Cerebellar cortex (tissue), 1 donor: ENCODE results near the gene ELFN1.

Experiments used
- DNase-seq: peaks from one replicate; pipeline ENCODE4 v3.0.0-alpha.2; 2015; ENCODE audit warnings: low spot score

Gene ELFN1

DNA sequence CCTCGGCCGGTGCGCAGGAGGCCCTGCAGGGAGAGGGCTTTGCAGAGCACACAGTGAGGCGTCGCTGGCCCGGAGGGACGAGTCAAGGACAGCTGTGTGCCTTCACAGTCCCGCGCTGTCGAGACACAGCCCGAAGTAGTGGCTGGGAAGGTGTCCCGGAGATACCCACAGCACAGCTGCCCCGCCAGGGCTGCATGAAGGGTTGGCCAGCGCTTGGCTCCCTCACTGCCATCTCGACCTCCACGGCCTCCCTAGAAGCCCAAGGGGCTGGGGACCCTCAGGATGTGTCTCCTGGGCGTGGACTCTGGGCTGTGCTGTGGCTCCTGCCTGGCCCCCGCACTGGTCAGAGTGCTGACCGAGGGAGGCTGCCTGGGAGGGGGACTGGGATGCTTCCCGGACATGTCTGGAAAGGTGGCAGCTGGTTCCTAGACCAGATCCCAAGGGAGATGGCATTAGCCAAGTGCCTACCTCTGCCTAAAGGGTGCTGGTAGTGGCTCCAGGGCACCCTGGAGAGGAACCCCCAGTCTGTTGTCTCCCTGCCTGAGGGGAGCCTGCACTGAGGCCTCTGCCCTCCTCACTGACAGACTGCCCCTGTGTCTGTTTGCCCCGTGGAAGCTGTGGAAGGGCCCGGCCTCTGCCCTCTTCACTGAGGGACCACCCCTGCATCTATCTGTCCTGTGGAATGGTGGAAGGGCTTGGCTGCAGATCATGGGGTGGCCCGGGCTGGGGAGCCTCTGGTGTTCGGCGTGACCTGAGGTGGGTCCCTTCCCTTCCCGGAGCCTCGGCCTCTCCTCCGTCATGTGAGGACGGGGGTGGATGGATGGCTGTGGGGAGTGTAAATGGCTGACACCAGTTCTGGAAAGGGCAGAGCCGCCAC, 5.8 kb downstream of the ELFN1 start:
- no peak for DNase-seq

DNA sequence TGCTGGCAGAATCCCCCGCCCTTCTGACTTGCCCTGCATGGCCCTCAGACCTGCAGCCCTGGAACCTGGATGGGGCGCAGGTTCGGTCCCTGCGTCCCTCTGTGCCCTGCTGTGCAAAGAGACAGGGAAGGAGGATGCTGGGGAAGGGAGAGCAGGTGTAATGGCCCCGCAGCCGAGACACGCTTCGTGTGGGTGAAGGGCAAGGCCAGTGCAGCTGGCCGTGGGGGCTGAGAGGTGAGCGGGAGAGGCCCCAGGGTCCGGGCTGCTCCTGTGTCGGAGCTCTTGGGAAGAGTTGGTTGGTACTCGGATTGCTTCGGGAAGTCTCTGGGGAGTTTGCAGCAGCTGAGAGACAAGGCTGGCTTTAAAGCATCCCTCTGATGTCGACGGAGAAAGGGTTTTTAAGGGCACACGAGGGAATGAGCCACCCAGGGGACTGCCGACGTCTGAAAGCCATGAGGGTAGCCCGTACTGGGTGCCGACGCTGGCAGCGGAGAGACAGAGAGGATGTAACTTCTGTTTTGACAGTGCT, 6.5 kb downstream of the ELFN1 start:
- no peak for DNase-seq

DNA sequence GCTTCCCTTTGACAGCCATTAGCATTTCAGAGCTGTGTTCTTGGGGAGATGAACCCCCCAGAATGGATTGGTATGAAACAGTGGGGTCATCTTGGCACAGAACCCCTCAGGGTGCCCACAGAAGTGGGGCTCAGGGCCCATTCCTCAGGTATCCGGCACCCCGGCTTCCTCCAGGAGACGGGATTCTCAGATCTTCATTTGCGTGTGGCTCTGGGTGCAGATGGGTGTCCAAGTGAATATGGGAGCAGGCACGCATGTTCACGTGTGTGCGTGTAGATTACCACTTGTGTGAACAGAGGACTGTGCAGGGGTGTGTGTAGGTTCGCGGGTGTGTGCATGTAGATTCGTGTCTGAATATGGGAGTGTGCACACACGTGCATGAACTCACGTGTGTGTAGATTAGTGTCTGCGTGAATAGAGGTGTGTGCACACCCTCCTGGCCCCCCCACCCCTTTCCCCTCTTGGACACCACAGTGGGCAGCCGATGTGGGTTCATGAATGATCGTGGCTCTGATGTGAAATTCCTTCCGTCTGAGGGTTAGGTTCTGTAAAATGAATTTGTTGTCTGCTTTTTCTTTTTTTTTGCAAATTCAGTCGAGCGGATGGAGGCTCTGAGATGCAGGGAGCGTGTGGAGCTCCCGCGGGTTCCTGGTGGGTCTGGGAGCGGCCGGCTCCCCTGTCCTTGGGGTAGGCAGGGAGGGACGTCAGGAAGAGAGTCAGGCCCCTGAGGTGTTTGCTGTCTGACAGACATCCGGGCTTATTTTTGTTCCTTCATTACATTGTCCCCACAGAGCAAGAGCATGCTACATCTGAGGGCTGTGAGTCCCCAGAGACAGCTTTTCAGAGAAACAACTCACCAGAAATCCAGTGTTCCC, 7.4 kb downstream of the ELFN1 start:
- DNase-seq, result no peak

DNA sequence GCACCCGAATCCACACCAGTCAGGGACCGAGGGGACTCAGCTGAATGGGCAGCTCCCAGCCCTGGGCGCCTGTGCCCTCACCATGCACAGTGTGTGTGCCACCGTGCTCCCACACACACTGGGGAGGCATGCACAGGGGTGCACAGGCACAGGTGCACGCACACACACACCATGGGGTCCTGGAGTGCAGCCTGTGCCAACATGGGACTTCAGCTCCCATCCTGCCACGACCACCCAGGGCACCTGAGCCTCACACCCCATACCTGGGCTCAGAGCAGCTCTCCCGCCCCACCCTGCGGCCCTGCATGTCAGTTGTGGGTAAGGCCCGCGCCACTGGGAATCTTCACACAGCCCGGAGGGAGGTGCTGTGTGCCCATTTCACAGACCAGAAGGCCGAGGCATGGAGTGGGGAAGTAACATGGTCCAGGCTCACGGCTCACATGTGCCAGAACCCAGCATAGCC, 8.0 kb downstream of the ELFN1 start:
- no peak for DNase-seq

DNA sequence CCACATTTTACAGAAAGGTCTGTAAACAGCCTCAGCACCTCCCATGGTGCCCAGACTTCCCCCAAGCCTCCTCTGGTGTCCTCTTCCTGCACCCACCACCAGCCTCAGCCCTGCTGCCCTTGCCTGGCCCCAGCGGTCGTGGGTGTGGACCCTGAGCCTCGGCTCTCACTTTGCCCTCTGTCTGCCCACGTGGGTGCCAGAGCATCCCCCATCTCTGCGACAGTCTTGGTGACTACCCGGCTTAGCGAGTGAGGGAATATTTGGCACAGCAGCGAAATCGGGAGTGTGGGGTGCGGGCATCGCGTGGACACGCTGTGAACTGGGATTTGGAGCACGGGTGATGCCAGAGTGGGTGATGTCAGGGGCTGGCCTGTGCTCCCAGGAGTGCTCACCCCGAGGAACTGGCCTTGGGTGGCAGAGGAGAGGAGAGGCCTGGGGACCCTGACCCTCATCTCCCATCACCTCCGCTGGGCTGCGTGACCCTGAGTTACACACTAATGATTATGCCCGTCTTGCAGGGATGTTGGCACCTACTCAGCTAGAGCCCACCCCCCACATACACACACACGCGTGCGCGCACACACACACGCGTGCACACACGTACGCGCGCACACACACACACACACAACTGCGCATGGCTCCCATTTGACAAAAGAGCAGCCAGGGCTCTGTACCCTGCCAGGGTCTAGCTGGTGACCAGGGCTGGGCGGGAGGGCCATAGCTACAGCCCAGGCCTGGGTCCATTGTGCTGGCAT, 8.7 kb downstream of the ELFN1 start:
- DNase-seq, result no peak

DNA sequence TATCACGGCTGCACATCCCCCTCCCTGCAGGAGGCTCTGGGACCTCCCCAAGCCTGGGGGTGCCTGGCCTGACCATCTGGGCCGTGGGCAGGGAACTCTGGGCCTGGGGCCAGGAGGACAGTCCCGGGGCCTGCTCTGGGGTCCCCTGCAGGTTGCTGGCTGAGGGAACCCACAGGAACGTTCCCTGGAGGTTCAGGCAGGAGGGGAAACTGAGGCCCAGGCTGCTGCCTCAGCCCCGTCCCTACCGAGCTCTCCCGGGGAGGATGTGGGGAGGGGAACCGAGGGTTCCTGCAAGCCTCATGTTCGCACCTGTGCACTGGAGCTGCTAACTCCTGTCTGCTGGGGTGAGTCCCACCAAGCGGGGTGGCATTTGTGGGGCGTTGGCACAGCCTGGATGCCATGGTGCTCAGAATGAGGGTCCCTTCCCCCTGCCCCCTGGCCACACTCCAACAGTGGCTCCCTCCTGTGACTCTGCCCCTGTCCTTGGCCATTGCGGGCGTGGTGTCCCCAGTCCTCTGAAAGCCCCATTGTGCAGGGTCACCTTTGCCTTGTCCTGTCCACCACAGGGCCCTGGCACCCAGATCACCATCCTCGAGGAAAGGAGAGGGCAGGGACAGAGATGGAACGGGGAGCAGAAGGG, 9.4 kb downstream of the ELFN1 start:
- DNase-seq, result no peak

DNA sequence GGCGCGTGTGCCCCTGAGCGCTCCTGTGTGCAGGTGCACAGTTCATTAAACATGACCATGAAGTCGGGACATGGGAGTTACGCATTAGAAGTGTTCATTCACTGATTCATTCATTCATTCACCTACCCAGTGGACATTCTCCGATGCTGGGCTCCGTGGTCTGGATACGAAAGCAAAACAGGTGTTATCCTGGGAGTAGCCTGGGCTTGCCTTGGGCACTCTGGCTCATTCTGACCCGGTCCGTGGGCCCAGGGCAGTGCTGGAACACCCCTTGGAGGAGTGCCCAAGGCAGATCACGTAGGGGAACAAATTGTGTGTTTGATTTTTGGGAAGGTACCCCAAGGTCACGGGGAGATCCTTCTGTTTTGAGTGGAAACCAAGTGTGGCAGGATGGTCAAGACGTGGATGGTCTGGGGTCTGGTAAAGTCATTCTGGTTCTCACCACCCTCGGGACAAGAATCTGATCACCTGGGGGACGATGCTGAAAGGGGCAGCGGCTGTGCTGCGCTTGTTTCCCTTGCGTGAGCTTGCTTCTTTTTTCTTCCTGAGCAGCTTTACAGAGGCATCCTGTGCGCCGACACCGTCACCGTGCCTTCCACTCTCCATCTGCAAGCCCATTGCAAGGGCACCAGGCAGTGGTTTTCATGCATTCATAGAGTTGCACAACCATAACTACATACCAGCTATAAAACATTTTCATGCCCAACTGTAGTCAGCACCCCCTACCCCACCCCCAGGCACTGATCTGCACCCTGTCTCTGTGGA, 10.1 kb downstream of the ELFN1 start:
- no peak for DNase-seq

DNA sequence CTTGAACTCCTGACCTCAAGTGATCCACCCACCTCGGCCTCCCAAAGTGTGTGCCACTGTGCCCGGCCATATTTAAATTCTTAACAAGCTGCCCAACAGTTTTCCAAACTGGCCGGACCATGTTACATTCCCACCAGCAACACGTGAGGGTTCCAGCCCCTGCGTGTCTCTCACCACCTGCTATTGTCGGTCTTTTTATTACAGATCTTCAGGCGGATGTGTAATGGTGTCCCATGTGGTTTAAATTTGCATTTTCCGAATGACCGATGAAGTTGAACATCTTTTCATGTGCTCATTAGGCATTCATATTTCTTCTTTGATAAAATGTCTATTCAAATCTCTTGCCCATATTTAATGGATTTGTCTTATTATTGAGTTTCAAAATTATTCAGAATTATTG, 11.5 kb downstream of the ELFN1 start:
- DNase-seq, result no peak

DNA sequence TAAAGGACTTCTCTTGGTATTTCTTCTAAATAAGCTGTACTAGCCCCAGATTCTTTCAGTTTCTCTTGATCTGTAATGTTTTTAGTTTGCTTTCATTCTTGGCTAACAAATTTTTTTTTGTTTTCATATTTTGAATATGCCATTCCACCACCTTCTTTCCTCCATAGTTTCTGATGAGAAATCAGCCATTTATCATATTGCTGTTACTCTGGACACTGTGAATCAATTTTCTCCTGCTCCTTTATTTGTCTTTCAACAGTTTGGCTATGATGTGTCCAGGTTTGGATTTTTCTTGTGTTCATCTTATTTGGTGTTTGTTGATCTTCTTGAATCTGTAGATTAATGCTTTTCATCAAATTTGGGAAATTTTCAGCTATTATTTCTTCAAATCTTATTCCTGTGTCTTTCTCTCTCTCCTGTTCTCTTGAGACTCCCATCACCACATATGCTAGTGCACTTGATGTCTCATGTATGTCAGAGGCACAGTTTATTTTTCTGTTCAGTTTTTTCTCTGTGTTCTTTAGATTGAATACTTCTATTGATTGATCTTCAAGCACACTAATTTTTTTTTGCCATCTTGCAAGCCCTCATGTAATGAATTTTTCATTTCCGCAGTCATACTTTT, 15.0 kb downstream of the ELFN1 start:
- DNase-seq, result no peak

DNA sequence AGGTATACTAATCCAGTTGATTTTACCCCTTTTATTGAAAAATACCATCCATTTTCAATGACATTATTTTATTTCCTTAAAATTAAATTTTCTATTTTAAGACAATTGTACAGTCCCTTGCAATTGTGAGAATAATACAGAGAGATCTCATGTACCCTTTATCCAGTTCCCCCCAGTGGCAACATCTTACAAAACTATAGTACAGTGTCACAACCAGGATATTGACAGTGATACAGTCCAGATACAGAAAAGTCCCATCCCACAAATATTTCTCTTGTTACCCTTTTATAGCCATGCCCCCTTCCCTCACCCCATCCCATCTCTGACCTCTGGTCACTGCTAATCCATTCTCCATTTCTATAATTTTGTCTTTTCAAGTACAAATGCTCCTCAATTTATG, 18.5 kb downstream of the ELFN1 start:
- no peak for DNase-seq

DNA sequence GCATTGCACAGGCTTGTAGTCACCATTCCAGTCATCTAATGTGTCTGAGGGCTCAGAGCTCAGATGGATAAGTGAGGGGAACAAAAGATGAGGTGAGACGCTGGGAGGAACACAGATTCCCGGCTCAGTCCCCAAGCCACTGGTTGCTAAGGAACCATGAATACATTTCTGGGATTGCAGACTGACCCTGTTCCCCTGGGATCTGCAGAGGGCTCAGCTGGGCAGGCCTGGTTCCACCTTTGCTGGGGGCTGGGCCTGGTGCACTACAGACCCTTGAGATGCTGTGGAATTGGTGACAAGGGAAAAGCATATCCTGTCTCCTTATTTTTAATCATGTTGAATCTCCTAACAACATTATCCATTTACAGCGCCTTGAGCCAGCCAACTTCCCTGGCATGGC, 19.2 kb downstream of the ELFN1 start:
- DNase-seq, result no peak

DNA sequence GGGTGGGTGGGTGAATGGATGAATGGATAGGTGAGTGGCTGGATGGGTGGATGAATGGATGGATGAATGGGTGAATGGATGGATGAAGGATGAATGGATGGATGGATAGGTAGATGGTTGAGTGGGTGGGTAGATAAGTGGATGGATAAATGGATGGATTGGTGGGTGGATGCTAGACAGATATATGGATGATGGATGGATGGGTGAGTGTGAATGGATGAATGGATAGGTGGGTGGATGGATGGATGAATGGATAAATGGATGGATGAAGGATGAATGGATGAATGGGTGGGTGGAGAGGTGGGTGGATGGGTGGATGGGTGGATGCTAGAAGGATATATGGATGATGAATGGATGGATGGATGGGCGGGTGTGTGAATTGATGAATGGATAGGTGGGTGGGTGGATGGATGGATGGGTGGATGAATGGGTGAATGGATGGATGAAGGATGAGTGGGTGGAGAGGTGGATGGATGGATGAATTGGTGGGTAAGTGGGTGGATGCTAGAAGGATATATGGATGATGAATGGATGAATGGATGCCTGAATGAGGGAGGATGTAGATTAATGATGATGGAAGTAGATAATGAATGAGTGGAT, 20.4 kb downstream of the ELFN1 start:
- DNase-seq, result no peak

DNA sequence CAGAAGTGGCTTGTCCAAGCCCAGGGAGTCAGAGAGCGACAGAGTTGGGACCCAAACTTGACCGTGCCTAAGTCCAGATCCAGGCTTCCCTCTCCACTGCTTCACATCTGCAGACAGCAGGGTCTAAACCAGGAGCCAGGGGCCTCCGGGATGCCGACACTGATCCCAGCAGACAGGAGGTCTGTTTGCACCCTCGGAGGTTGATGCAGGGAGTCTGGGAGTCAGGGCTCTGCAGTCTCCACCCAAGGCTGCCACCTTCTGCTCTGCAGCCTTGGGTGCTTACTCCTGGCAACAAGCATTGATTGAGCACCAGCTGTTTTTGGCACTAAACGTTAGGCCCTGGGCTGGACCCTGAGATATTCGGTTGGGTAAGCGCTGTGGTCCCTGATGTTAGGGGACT, 21.0 kb downstream of the ELFN1 start:
- DNase-seq, result no peak

DNA sequence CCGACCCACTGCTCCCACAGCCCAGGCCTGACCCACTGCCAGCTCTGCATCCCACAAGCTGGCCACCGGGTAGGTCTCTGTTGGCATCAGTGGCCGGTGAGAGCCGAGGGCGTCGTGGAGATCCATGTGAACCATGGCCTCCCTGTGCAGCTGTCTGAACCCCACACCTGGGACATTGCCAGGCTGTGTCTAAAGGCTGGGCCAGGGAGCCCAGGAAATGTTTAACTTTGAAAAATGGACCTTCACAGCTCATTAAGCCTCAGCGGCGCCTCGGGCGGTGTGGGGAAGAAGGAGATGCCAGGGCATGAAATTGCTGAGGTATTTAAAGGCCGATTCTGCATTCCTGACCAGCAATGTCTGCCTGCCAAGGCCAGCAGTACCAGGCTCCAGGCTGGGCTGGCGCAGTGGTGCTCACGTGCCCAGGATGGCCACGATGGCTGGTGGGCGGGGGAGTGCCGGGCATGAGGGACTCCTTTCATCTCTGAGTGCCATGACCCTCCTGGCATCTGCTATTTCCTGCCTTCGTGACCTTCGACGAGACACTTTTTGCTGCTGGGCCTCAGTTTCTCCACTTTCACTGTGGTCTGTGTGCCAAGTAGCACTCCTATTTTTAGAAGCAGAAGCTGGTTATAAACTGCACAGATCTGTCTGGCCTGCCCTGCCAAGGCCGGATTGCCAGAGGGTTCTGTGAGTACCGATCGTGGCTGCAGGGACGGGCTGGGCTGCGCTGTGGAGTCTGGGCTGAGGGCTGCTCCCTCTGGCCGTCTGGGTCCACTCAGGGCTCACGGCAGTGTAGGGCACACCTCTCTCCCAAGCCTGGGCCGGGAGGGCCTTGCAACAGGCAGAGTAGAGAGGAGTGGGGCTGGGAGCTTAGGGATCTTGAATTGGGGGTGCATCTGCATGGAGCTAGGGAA, 21.8 kb downstream of the ELFN1 start:
- DNase-seq, result no peak

DNA sequence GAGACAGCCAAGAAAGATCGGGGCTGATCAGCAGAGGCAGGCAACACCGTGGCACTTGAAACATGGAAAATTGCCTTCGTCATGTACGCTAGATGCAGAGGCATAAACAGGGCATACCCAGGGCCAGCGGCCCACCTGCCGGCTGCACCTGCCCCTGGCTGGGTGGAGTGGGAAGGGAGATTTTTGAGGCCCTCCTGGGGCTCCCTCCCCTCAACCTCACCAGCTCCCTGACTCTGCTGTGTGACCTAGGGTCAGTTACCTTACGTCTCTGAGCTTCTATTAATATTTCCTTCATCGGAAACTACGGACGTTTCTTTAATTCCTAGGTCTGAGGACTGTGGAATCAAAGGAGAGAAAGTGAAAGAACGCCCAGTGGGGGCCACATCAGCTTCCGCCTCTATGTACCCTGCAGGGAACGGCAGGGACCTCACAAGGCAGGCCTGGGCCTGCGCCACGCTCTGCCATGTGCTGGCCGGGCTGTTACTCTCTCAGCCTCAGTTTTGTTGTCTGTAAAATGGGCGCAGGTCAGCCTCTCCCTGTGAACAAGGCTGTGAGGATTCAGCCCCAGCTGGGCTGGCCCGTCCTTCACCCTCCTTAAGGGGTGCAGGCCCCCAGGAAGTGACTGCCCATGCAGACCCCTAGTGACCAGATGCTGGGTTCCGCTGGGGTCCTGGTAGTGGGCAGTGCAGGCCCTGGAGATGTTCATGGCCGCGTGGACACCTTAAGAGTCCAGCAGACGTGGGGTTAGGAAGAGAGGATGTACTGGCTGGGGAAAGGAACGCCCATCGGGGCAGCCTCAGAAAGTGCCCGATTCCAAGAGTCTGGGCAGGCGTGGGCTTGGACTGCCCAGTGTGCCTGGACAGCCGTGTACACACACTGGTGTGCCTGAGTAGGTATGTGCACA, 22.7 kb downstream of the ELFN1 start:
- DNase-seq, result no peak

DNA sequence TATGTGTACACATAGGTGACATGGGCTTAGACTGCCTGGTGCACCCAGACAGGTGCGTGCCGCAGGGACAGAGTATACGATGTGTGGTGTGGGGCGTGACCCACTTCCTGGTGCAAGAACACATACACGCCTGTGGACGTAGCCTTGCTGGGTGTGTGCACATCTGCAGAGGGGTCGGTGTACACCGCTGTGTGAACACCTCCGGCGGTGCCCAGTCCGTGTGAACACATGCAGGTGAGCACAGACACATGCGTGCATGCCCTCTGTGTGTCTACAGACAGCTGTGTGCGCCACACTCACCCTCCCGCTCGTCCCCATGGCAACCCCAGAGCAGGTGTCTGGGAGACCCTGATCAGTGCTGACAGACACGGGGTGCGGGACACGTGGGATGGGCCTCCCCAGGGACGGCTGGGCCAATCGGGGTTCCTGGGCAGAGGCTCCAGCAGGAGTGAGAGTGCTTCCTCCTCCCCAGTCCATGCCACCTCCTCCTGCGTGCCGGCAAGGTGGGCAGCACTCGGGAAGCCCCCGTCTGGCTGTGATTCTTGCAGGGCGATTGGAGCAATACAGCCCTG, 23.4 kb downstream of the ELFN1 start:
- DNase-seq, result no peak

DNA sequence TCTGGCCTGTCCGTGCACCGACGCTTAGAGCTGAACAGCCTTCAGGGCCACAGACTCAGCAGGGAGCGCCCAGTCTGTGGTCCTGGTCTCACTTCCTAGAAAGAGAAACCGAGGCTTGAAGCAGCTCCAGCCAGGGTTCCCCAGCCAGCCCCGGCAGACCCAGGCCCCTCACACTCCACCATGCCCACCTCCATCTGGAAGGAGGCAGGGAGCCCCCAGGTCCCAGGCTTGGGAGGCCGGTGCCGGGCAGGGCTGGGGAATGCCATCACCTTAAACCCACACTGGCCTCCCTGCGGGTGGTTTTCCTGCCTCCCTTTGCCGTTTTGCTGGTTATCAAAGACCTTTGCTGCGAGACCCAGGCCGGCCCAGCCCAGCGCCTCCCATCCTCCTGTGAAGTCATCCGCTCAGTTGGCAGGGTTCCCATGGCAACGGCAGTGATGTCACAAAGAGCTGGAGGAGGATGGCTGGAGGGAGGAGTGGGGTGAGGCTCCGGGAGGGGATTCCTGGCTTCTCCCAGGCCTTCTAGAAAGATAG, 24.0 kb downstream of the ELFN1 start:
- DNase-seq, result no peak
